Tibial nerve (tissue), 3 donors: ENCODE data around the gene FGA.

Experiments used
- POLR2A ChIP-seq, 2 donors: fragments of 450-650 bp; IDR thresholded peaks; one replicate each; pipeline ENCODE4 v1.6.1; 2017; ENCODE audit warnings: antibody characterized with exemption in 2 of 2, mild to moderate bottlenecking in 2 of 2, moderate library complexity in 2 of 2
- TF ChIP-seq, protein P1 (sequence below), 5 experiments: fragments of 200-600 bp in 3 of 5; fragments of 450-650 bp in 2 of 5; sonication (generic) in 3 of 5; IDR thresholded peaks; one replicate each; pipeline ENCODE4 v1.5.1; 2016 to 2019; ENCODE audit warnings: antibody characterized with exemption in 5 of 5, mild to moderate bottlenecking in 3 of 5, moderate library complexity in 2 of 5

DNA sequence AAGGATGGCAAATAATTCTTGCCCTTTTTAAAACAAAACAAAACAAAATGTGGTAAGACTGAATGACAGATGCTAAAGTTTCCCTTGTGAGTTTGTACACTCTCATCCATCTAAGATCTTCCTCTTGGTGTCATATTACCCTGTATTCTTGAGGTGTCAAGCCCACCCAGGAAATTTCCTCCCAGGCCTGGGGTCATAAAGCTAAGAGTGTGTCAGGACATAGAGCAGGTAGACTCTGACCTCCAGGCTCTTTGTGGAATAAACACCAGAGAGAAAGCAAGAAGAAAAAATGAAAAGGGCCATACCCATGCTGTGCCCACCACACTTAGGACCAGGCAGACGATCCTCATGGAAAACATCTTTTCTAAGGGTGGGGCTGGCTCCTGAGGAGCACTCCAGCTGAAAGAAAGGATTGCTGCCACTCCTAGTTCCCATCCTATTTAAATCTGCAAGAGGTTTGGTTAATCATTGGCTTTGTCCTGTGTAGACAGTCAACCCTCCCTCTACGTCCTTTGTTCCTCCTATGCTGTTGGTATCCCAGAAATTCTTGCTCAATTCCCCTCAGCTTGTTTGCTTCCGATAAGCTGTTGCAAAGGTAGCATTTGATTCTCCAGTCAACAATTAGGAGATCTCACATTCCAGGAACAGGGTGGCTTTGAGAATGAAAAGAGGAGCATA is at the start of gene FGA:
- TF ChIP-seq, protein P1, sequence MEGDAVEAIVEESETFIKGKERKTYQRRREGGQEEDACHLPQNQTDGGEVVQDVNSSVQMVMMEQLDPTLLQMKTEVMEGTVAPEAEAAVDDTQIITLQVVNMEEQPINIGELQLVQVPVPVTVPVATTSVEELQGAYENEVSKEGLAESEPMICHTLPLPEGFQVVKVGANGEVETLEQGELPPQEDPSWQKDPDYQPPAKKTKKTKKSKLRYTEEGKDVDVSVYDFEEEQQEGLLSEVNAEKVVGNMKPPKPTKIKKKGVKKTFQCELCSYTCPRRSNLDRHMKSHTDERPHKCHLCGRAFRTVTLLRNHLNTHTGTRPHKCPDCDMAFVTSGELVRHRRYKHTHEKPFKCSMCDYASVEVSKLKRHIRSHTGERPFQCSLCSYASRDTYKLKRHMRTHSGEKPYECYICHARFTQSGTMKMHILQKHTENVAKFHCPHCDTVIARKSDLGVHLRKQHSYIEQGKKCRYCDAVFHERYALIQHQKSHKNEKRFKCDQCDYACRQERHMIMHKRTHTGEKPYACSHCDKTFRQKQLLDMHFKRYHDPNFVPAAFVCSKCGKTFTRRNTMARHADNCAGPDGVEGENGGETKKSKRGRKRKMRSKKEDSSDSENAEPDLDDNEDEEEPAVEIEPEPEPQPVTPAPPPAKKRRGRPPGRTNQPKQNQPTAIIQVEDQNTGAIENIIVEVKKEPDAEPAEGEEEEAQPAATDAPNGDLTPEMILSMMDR (IDR thresholded peaks at IDR 0.05) = no peak
- TF ChIP-seq POLR2A (IDR thresholded peaks at IDR 0.05) = no peak
